ENCODE measurements around the gene SLC7A11.
A peak's percentile ranks its signal among the peaks of the same experiment; 100 is the strongest.
"Not testable (repeated sequence)": the region's sequence is repeated elsewhere in the genome, so short reads cannot be mapped to it uniquely, and the experiment has no call there.

Gene SLC7A11

DNA sequence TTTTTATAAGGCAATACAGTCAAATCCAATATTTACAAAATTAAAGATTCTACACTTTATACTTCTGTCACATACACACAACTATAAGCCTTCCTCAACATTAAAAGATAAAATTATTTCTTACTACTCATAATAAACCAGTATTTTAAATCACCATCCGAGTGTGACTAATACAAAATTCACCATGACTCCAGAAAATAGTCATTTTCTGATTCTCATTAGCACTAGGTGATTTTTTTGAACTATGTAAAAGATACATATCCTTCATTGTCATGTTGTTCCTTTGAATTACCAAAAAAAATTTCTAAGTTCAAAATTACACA lies 646 bp upstream of the SLC7A11 start:
- no peak for DNase-seq (ENCODE audit: low spot score)

GRCh38 chr4:138241281-138242075 lies 671 bp downstream of the SLC7A11 start:
- peak; percentile 34 for DNase-seq (ENCODE audit: low spot score)

DNA sequence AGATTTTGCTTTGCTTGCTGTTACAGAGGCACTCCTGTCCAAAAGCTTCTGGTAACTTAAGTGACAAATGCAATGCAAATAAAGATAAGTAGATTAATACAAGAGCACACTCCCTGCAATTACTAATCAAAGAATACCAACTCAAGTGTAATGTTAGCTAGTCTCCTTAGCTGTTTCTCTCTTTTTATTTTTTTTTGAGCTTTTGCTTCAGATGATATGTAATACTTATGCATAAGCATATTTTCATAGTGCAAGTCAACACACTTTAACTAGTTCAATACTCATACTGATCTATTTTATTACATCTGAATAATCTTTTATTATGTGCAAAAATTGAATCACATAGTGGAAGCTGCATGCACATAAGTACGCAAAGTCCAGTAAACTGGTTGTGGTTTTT lies 2.7 kb downstream of the SLC7A11 start:
- DNase-seq (ENCODE audit: low spot score), result no peak

GRCh38 chr4:138238521-138239292 lies 3.4 kb downstream of the SLC7A11 start:
- DNase-seq (ENCODE audit: low spot score), result no peak

- DNase-seq (ENCODE audit: low spot score), result not testable (repeated sequence)
Measured at GRCh38 chr4:138237132-138237531, 5.0 kb downstream of the SLC7A11 start.

DNA sequence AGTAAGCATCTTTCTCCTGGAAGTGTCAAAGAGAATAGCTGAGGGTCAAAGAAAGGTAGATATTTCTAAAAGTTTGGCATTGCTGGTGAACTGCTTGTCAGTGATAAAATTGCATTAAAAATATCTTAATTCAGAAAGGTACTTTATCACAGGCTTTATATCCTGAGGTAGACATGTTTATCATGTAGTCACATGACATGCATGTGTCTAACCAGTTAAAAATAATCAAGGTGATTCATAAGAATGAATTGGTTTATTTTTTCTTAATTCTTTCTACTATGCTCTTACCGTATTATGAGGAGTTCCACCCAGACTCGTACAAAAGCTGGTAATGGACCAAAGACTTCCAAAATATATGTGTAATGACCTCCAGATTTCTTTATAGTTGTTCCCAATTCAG lies 6.1 kb downstream of the SLC7A11 start:
- DNase-seq (ENCODE audit: low spot score), result no peak

DNA sequence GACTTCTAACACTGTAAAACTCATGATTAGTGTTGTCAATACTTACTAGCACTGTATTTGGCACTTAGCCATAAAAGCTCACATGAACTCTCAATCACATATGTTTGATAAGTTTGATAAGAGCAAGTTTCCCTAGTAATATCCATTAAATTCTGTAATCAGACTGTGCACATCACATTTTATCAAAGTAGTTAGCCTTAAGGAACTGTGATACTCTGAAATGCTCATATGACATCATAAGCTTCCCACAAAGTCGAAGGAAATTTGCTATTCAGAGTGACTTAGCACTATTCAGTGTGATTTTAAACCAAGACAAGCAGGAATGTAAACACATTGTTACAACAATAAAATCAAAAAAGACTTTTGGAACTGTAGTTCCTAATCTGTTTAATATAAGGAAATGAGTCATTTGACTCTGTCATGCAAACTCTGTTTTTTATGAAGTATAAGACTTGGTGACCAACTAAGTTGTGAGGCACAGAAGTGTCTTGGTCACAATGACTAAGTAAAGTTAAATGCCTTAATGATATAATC lies 6.7 kb downstream of the SLC7A11 start:
- peak; percentile 44 for DNase-seq (ENCODE audit: low spot score)

- no peak for DNase-seq (ENCODE audit: low spot score)
Measured at GRCh38 chr4:138234248-138234647, 7.9 kb downstream of the SLC7A11 start.

GRCh38 chr4:138233313-138234034 lies 8.7 kb downstream of the SLC7A11 start:
- DNase-seq (ENCODE audit: low spot score), result no peak

DNA sequence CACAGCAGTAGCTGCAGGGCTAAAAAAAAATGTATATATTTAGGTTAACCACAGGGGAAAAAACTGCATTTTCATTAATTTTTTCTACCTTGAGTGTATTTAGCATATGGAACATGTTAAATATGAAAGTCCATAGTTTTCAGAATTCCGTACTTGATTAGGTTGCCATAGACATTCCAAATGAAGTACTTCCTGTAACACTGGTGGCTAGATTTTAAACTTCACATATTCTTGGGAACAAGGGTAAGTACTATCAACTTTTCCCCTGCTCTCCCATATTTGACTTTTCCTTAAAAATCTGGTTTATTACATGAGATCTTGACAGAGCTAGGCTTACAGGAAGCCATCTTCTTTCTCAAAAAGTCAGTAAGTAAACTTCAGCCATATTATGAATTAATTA lies 9.8 kb downstream of the SLC7A11 start:
- no peak for DNase-seq (ENCODE audit: low spot score)

DNA sequence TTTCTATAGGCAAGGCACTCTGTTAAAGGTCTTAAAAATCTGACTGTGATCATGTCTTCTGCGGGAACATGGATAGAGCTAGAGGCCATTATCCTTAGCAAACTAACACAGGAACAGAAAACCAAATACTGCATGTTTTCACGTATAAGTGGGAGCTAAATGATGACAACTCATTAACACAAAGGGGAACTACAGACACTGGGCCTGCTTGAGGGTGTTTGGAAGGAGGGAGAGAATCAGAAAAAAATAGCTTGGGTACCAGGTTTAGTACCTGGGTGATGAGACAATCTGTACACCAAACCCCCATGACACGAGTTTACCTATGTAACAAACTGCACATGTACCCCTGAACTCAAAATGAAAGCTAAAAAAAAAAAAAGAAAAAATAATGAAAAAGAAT lies 12.1 kb downstream of the SLC7A11 start:
- no peak for DNase-seq (ENCODE audit: low spot score)

GRCh38 chr4:138229160-138229559 lies 13.0 kb downstream of the SLC7A11 start:
- DNase-seq (ENCODE audit: low spot score), result no peak

- no peak for DNase-seq (ENCODE audit: low spot score)
Measured at GRCh38 chr4:138226351-138226750, 15.8 kb downstream of the SLC7A11 start.

DNA sequence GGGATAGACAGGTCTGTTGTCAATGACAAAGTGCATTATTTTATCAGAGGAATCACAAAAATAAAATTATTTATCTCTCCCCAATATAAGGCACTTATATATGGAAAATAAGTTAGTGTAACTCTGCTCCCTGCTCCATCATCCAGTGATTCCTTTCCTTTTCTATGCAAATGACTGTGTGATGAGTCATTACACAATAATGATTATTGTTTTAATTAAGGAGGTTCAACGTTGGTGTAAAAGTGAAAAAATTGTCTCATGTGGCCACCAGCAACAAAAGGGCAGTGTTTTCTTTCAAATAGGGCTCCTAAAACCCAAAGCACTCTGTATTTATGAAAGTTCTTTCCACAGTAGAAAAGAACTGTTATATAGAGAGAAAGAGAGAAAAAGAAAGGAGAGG lies 16.7 kb downstream of the SLC7A11 start:
- peak; percentile 4 for DNase-seq (ENCODE audit: low spot score)

DNA sequence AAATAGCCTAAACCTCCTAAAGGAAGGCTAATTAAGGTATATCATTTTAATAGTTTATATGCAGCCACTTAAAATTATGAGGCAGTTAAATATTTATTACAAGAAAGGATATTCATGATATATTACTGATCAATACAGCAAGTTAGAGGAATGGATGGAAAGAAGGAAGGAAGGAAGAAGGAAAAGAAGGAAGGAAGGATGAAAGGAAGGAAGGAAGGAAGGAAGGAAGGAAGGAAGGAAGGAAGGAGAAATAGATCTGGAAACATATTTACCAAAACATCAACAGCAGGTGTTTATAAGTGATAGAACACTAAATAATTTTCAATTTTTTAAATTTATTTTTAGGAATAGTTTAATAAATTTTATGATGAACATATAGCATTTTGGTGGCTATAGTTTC lies 17.5 kb downstream of the SLC7A11 start:
- DNase-seq (ENCODE audit: low spot score), result no peak

GRCh38 chr4:138223231-138223910 lies 18.8 kb downstream of the SLC7A11 start:
- no peak for DNase-seq (ENCODE audit: low spot score)

DNA sequence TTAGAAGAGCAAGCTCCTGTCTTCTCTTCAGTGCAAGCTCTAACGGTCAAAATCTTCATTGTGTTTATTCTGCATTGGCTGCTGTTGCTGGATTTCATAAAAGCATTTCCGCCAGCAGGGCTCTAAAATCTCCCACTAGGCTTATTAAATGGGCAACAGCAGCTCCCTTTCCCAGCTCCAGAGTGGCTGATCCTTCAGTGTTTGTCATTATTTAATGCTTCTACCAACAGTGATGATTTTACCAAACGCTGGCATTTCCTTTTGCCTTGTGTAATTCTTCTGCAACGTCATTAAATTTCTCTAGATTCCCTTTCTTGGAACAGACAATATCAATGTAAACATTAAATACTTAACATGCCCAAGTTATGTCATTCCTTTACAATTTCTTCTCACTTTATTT lies 20.1 kb downstream of the SLC7A11 start:
- DNase-seq (ENCODE audit: low spot score), result peak; percentile 66

DNA sequence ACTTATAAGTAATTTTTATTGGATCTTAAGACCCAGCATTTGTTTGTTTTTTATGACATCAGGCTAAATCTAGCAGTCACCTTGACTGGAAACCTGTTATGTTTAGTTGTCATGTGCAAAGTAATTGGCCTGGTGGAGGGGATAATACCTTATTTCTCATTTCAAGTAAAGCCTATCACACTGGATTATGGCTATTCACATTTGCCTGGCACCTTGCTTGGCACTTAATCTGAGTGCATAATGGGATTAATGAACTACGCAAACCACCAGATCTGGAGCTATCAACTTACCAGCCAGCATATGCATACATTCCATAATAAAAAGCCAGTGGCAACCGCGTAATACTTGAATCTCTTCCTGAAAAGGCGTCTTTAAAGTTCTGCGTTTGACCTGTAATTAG lies 23.2 kb downstream of the SLC7A11 start:
- DNase-seq (ENCODE audit: low spot score), result no peak

DNA sequence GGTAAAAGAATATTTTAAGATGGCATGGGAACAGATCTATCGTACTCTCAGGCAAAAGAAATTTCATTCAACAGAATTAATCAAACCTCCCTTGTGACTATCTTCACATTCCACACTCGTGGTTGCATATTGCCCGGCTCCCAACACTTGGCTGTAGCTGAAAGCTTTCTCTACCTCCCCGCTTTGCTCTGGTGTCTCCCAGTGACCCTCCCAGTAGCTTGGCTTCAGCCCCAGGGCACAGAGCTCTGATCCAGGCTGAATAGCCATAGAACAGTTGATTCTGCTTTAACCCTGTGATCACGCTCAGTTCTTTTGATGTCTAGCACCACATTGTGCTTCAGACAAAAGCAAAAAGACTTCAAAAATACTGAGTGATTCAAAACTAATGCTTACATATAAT lies 24.6 kb downstream of the SLC7A11 start:
- DNase-seq (ENCODE audit: low spot score), result no peak

DNA sequence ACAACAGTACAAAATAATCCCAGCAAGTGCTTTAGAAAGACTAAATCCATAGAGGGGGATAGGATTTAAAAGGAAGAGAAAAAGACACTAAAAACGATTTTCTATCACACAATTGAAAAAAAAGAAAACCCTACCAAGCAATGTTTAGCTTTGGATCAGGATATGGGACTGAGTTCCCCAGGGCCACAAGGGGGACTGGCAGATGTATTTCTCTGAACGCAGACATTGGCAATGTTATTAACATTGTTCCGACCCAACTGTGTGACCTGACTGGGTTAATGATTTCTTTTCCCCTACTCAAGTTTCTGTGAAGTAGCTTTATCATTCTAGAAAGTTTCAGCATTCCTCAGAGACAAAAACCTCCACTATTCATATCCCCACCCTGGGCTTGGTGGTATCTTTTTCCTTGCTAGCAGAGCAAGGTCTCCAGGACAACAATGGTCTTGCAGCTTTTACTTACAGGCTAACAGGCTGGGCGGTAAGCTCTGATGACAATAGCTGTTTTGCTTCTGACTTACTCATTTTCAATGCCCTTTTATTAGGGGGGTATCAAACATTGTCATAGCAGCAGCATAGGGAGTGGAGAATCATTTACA lies 25.8 kb downstream of the SLC7A11 start:
- no peak for DNase-seq (ENCODE audit: low spot score)

DNA sequence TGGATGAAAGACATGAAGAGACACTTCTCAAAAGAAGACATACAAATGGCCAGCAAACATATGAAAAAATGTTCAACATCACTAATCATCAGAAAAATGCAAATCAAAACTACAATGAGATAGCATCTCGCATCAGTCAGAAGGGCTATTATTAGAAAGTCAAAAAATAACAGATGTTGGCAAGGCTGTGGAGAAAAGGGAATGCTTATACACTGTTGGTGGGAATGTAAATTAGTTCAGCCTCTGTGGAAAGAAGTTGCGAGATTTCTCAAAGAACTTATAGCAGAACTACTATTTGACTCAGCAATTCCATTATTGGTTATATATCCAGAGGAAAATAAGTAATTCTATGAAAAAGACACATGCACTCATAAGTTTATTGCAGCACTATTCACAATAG lies 31.6 kb downstream of the SLC7A11 start:
- DNase-seq (ENCODE audit: low spot score), result not testable (repeated sequence)

- no peak for DNase-seq (ENCODE audit: low spot score)
Measured at GRCh38 chr4:138209094-138209493, 33.1 kb downstream of the SLC7A11 start.

Measured in AG20443 (cell line).